H9 (cell line): ENCODE measurements around the gene MRPL46. TPM values are rescaled to one million over a fixed set of nuclear protein-coding genes. Genes with fewer than 3 reads are reported as not detected.

ENCODE experiments used
- DNase-seq: peaks from one replicate; pipeline ENCODE4 v3.0.0-alpha.2; 2017
- H2AFZ ChIP-seq: one replicate; pipeline ENCODE4 v1.6.1; 2013; ENCODE audit warnings: mild to moderate bottlenecking, low read length, control low read depth, moderate library complexity
- H2AK5ac ChIP-seq: 2 replicates; pipeline ENCODE4 v1.6.1; 2013; ENCODE audit warnings: low read length, control low read depth, mixed read lengths; ENCODE audit not compliant: insufficient read length
- H2BK120ac ChIP-seq: one replicate; pipeline ENCODE4 v1.6.1; 2013; ENCODE audit warnings: low read depth, mild to moderate bottlenecking, low read length, control low read depth, inconsistent platforms; ENCODE audit not compliant: poor library complexity, severe bottlenecking
- H2BK12ac ChIP-seq: 2 replicates; pipeline ENCODE4 v1.6.1; 2013; ENCODE audit warnings: low read length, control low read depth, mixed read lengths, low read depth; ENCODE audit not compliant: insufficient read length
- H2BK15ac ChIP-seq: 2 replicates; pipeline ENCODE4 v1.6.1; 2013; ENCODE audit warnings: low read depth, low read length, control low read depth
- H2BK20ac ChIP-seq: one replicate; pipeline ENCODE4 v1.6.1; 2013; ENCODE audit warnings: low read depth, mild to moderate bottlenecking, low read length, control low read depth, inconsistent platforms; ENCODE audit not compliant: poor library complexity, severe bottlenecking
- H2BK5ac ChIP-seq: 2 replicates; pipeline ENCODE4 v1.6.1; 2013; ENCODE audit warnings: low read length, control low read depth, mixed read lengths; ENCODE audit not compliant: insufficient read length
- H3K14ac ChIP-seq: 2 replicates; pipeline ENCODE4 v1.6.1; 2013; ENCODE audit warnings: low read length, control low read depth; ENCODE audit not compliant: insufficient read depth
- H3K18ac ChIP-seq: 2 replicates; pipeline ENCODE4 v1.6.1; 2013; ENCODE audit warnings: low read depth, mild to moderate bottlenecking, mixed read lengths, low read length, control low read depth; ENCODE audit not compliant: insufficient read length
- H3K23ac ChIP-seq: 2 replicates; pipeline ENCODE4 v1.6.1; 2013; ENCODE audit warnings: low read length, control low read depth, mixed read lengths, low read depth; ENCODE audit not compliant: insufficient read length
- H3K23me2 ChIP-seq: 2 replicates; pipeline ENCODE4 v1.6.1; 2013; ENCODE audit warnings: low read depth, mild to moderate bottlenecking, mixed read lengths, low read length, control low read depth; ENCODE audit not compliant: insufficient read length, poor library complexity, severe bottlenecking
- H3K27ac ChIP-seq: 2 replicates; pipeline ENCODE4 v1.5.1; 2013; ENCODE audit warnings: low read length, control low read depth, mixed read lengths, low read depth; ENCODE audit not compliant: insufficient read length
- H3K27me3 ChIP-seq: 2 replicates; pipeline ENCODE4 v1.6.1; 2013; ENCODE audit warnings: low read length, control low read depth, inconsistent platforms; ENCODE audit not compliant: insufficient read depth
- H3K4ac ChIP-seq: 2 replicates; pipeline ENCODE4 v1.6.1; 2013; ENCODE audit warnings: low read depth, mild to moderate bottlenecking, control low read depth, inconsistent platforms, low read length, moderate library complexity
- H3K4me1 ChIP-seq: 2 replicates; pipeline ENCODE4 v1.6.1; 2013; ENCODE audit warnings: low read length, control low read depth, inconsistent platforms; ENCODE audit not compliant: insufficient read depth
- H3K4me2 ChIP-seq: 2 replicates; pipeline ENCODE4 v1.6.1; 2013; ENCODE audit warnings: low read length, control low read depth, mixed read lengths; ENCODE audit not compliant: insufficient read length, insufficient read depth
- H3K56ac ChIP-seq: 2 replicates; pipeline ENCODE4 v1.6.1; 2013; ENCODE audit warnings: low read depth, mild to moderate bottlenecking, mixed read lengths, low read length, control low read depth; ENCODE audit not compliant: insufficient read length
- H3K79me1 ChIP-seq: 2 replicates; pipeline ENCODE4 v1.6.1; 2013; ENCODE audit warnings: low read depth, mild to moderate bottlenecking, moderate library complexity, low read length, control low read depth, inconsistent platforms; ENCODE audit not compliant: insufficient read depth, poor library complexity, severe bottlenecking
- H3K79me2 ChIP-seq: 2 replicates; pipeline ENCODE4 v1.6.1; 2013; ENCODE audit warnings: low read length, control low read depth, inconsistent platforms; ENCODE audit not compliant: insufficient read depth
- H3K9ac ChIP-seq: 2 replicates; pipeline ENCODE4 v1.6.1; 2013; ENCODE audit warnings: low read length, control low read depth, mixed read lengths; ENCODE audit not compliant: insufficient read length; ENCODE audit errors: extremely low read depth
- H3K9me3 ChIP-seq: one replicate; pipeline ENCODE4 v1.6.1; 2013; ENCODE audit warnings: low read depth, low read length, inconsistent platforms; ENCODE audit not compliant: control insufficient read depth
- H3T11ph ChIP-seq: one replicate; pipeline ENCODE4 v1.6.1; 2013; ENCODE audit warnings: mild to moderate bottlenecking, low read length, control low read depth, inconsistent platforms
- H4K20me1 ChIP-seq: one replicate; pipeline ENCODE4 v1.6.1; 2013; ENCODE audit not compliant: control insufficient read depth, insufficient read length, insufficient read depth
- H4K5ac ChIP-seq: 2 replicates; pipeline ENCODE4 v1.6.1; 2013; ENCODE audit warnings: low read depth, mild to moderate bottlenecking, mixed read lengths, low read length, control low read depth; ENCODE audit not compliant: insufficient read length
- H4K8ac ChIP-seq: replicated peaks from 2 replicates; pipeline ENCODE4 v1.6.1; 2013; ENCODE audit warnings: low read length, control low read depth, mixed read lengths, low read depth; ENCODE audit not compliant: insufficient read length
- H4K91ac ChIP-seq: 2 replicates; pipeline ENCODE4 v1.6.1; 2013; ENCODE audit warnings: low read depth, mild to moderate bottlenecking, moderate library complexity, mixed read lengths, low read length, control low read depth; ENCODE audit not compliant: insufficient read length
- H3K27ac Mint-ChIP-seq, 3 experiments: 2 replicates in 2 of 3; 3 replicates in 1 of 3; pipeline ENCODE4 v1.8.0; 2020 to 2021; ENCODE audit warnings: mixed read lengths in 3 of 3, mild to moderate bottlenecking in 1 of 3, moderate library complexity in 1 of 3
- H3K27me3 Mint-ChIP-seq: 2 replicates; pipeline ENCODE4 v1.8.0; 2021; ENCODE audit warnings: low read depth, mild to moderate bottlenecking, moderate library complexity, mixed read lengths
- H3K36me3 Mint-ChIP-seq, 3 experiments: 2 replicates in 2 of 3; 3 replicates in 1 of 3; pipeline ENCODE4 v1.8.0; 2020 to 2021; ENCODE audit warnings: low read depth in 3 of 3, mixed read lengths in 3 of 3; ENCODE audit not compliant: insufficient read depth in 1 of 3
- H3K4me1 Mint-ChIP-seq, 2 experiments: 2 replicates each; pipeline ENCODE4 v1.8.0; 2020; ENCODE audit warnings: mixed read lengths in 2 of 2
- H3K4me3 Mint-ChIP-seq, 2 experiments: 2 replicates in 1 of 2; 3 replicates in 1 of 2; pipeline ENCODE4 v1.8.0; 2020 to 2021; ENCODE audit warnings: mild to moderate bottlenecking in 2 of 2, mixed read lengths in 2 of 2, moderate library complexity in 1 of 2
- H3K9me3 Mint-ChIP-seq, 2 experiments: 2 replicates in 1 of 2; 3 replicates in 1 of 2; pipeline ENCODE4 v1.8.0; 2020; ENCODE audit warnings: mild to moderate bottlenecking in 2 of 2, mixed read lengths in 2 of 2, moderate library complexity in 1 of 2
- CTCF ChIP-seq: fragments of 200-600 bp; sonication (generic); conservative IDR thresholded peaks from 3 replicates; pipeline ENCODE4 v1.8.0; 2021; ENCODE audit warnings: antibody characterized with exemption, mild to moderate bottlenecking
- WGBS: extraction: QIAGEN DNeasy Blood & Tissue Kit; methylation state at CpG from one replicate; pipeline ENCODE4 v1.1.7; 2013; ENCODE audit warnings: missing lambda C conversion rate, low lambda C conversion rate, mixed read lengths; ENCODE audit not compliant: insufficient read length; ENCODE audit errors: extremely low coverage; 5-methylcytosine and 5-hydroxymethylcytosine counted together
- total RNA-seq: library from RNA; stranded (reverse); gene quantifications from 2 replicates; pipeline ENCODE4 v1.2.1, GENCODE V29; 2021

The MRPL46 gene
- total RNA-seq, 1 experiment from 2014 or later = 29.3 TPM

GRCh38 chr15:88512078-88512477 is 44.9 kb upstream of the MRPL46 start:
- Histone ChIP-seq H2BK12ac (no peak overlapping the region), H3K23ac (no peak overlapping the region), H3K56ac (no peak overlapping the region), H2AK5ac (no peak overlapping the region), H3T11ph (no peak overlapping the region), H3K14ac (no peak overlapping the region), H2BK5ac (no peak overlapping the region), H3K27me3 (no peaks in the 10 kb centered on the region), H2BK20ac (no peak overlapping the region), H4K91ac (no peak overlapping the region), H3K9me3 (no peaks in the 10 kb centered on the region), H3K23me2 (no peaks in the 10 kb centered on the region), H2BK120ac (no peak overlapping the region), H3K79me2 (no peaks in the 10 kb centered on the region), H3K4me1 (no peaks in the 10 kb centered on the region), H2AFZ (no peak overlapping the region), H4K20me1 (no peaks in the 10 kb centered on the region), H4K8ac (no peak overlapping the region), H4K5ac (no peak overlapping the region), H3K4ac (no peak overlapping the region), H3K79me1 (no peaks in the 10 kb centered on the region), H3K18ac (no peak overlapping the region), H3K9ac (no peak overlapping the region), H2BK15ac (no peak overlapping the region), H3K27ac (no peak overlapping the region), H3K4me2 (no peak overlapping the region)
- DNase-seq = no peak
- Mint-ChIP-seq H3K27ac (no peak overlapping the region), H3K27me3 (no peaks in the 10 kb centered on the region), H3K4me3 (no peak overlapping the region), H3K9me3 (no peaks in the 10 kb centered on the region), H3K4me1 (no peaks in the 10 kb centered on the region), H3K36me3 (peaks cover 7 to 27% (median 23%) of the 10 kb centered on the region in 3 experiments; a peak in 5 of 7 replicates)
- WGBS = no CpG with 5 or more reads among the region's 3 CpGs
- TF ChIP-seq CTCF = no peak
